Ishikawa (cell line): ENCODE measurements around the gene KIF18A.

ENCODE experiments used
- CEBPB ChIP-seq: IDR thresholded peaks from 2 replicates; pipeline ENCODE4 v1.6.1; 2012
- CREB1 ChIP-seq: IDR thresholded peaks from 2 replicates; pipeline ENCODE4 v1.6.1; 2012; ENCODE audit warnings: low read depth
- EGR1 ChIP-seq: IDR thresholded peaks from 2 replicates; pipeline ENCODE4 v1.6.1; 2012
- EP300 ChIP-seq: IDR thresholded peaks from 2 replicates; pipeline ENCODE4 v1.6.1; 2012; ENCODE audit warnings: borderline replicate concordance
- FOXM1 ChIP-seq: IDR thresholded peaks from 2 replicates; pipeline ENCODE4 v1.6.1; 2012; ENCODE audit warnings: low read depth, borderline replicate concordance
- MAX ChIP-seq: IDR thresholded peaks from 2 replicates; pipeline ENCODE4 v1.6.1; 2012
- NFIC ChIP-seq: IDR thresholded peaks from 2 replicates; pipeline ENCODE4 v1.6.1; 2012
- RAD21 ChIP-seq: IDR thresholded peaks from 2 replicates; pipeline ENCODE4 v1.6.1; 2012; ENCODE audit warnings: low read depth
- REST ChIP-seq: IDR thresholded peaks from 2 replicates; pipeline ENCODE4 v1.6.1; 2012; ENCODE audit warnings: low read depth, mild to moderate bottlenecking
- TAF1 ChIP-seq: IDR thresholded peaks from 2 replicates; pipeline ENCODE4 v1.6.1; 2012; ENCODE audit warnings: low read depth, mild to moderate bottlenecking
- TCF12 ChIP-seq: IDR thresholded peaks from 2 replicates; pipeline ENCODE4 v1.6.1; 2012; ENCODE audit warnings: low read depth
- TEAD4 ChIP-seq: IDR thresholded peaks from 2 replicates; pipeline ENCODE4 v1.6.1; 2012
- USF1 ChIP-seq: IDR thresholded peaks from 2 replicates; pipeline ENCODE4 v1.6.1; 2012
- YY1 ChIP-seq: IDR thresholded peaks from 2 replicates; pipeline ENCODE4 v1.6.1; 2012; ENCODE audit warnings: low read depth
- ZBTB7A ChIP-seq: IDR thresholded peaks from 2 replicates; pipeline ENCODE4 v1.6.1; 2012; ENCODE audit warnings: low read depth

Gene KIF18A

GRCh38 chr11:28043930-28044709 is 63.8 kb downstream of the KIF18A start:
- TF ChIP-seq NFIC (no peak), EP300 (no peak), EGR1 (no peak), MAX (no peak), CREB1 (no peak)

DNA sequence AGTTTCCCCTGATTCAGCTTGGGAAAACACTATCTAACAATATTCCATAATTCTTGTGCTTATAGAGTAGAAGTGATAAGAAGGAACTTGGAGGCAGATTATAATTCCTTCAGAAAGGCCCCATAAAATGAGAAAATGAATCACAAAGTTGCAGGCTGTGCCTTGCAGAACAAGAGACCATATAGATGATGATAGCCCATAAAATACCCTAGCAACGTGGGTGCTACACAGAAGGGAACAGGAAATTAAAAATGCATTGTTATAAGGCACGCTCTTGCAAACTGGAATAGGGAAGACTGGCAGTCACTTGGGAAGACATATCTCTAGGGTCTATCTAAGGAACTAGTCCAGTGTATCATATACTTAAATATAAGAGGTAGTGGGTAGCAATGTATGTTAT is 67.6 kb downstream of the KIF18A start:
- TF ChIP-seq RAD21 (no peak), CREB1 (no peak), EP300 (no peak), NFIC (no peak), USF1 (no peak), YY1 (no peak), MAX (no peak), EGR1 (no peak), TCF12 (no peak), TAF1 (no peak), TEAD4 (no peak), FOXM1 (no peak), CEBPB (no peak), ZBTB7A (no peak), REST (no peak)

DNA sequence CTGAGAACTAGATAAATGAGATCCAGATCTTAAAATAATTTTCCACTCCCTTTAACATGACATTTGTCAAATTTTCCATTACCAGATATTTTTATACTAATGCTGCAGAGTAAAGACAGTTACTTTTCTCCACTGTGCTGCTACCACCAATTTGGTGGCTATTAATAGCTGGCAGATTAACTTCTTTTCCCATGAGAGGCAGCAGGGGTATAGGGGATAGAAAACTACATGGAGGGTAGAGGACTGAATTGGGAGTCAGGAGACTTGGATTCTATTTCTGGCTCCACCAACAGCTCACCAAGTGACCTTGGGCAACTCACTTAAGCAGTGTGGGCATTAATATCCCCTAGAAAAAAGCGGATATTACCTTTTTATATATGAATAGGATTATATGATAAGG is 69.2 kb downstream of the KIF18A start:
- TF ChIP-seq TEAD4 (no peak), MAX (no peak), REST (no peak), EGR1 (no peak), RAD21 (no peak), CREB1 (no peak)

DNA sequence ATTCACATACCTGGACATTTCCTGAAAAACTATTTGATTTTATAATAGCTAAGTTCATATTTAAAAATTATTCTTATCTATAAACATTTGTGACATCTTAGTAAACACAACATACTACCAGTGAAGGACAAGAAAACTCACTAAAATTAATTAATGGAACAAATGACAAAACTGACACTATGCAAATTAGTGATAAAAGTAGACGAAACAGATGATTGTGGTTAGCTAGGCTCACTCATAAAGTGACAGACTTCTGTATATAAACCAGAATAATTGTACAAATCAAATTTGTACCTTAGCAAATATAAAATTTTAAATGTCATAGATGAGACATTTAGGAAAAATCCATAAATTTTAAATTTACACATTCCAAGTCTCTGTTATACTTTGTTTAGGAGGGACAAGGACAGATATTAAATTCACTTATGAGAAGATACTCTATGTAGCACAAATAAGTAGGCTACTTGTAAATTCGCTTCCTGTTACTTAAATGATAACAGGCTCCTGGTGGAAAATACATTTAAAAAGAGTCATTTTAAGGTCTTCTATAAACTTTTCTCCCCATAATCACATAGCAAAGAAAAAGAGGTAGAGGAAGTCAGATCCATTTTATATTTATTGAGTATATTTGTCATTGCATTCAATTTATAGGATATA is 81.2 kb downstream of the KIF18A start:
- TF ChIP-seq ZBTB7A = no peak
- TF ChIP-seq YY1 = no peak
- no peak for TF ChIP-seq MAX
- TF ChIP-seq NFIC = no peak
- TF ChIP-seq FOXM1 = no peak
- TF ChIP-seq USF1 = no peak
- no peak for TF ChIP-seq TEAD4
- TF ChIP-seq REST = no peak
- TF ChIP-seq CREB1 = no peak
- no peak for TF ChIP-seq EP300
- TF ChIP-seq CEBPB = no peak
- TF ChIP-seq EGR1 = no peak
- no peak for TF ChIP-seq TCF12
- no peak for TF ChIP-seq TAF1
- TF ChIP-seq RAD21 = no peak
